ENCODE measurements around the gene EMC9. TPM values are rescaled to one million over a fixed set of nuclear protein-coding genes. Genes with fewer than 3 reads are reported as not detected.

EMC9 gene
- total and polyA plus RNA-seq, 12 donors = 21.6 to 149 (median 43.9) TPM

- H3K27me3 ChIP-seq = no peaks in the 10 kb centered on the region
Observed at GRCh38 chr14:24137529-24138395, 3.6 kb downstream of the EMC9 start.

GRCh38 chr14:24136684-24137528 is 4.5 kb downstream of the EMC9 start:
- 18 to 24% (median 22%) methylated on average over 13 of the region's 13 CpGs for WGBS, 4 donors
- intact Hi-C loops (cut with DNase I) = no loop called here
- no peak for DNase-seq
- Histone ChIP-seq H3K4me3 (peak overlapping the region in 3 of 4 donors; percentile 54 to 92 (median 62)), H3K27ac (peak overlapping the region in 4 of 5 donors; percentile 81 to 96 (median 89)), H3K27me3 (no peaks in the 10 kb centered on the region), H3K9me3 (replicated peaks in 1 of 3) (no peaks in the 10 kb centered on the region), H3K36me3 (replicated peaks in 1 of 2) (peaks cover 0 to 25% of the 10 kb centered on the region in 2 donors), H3K4me1 (replicated peaks in 1 of 2) (peaks cover 27 to 53% of the 10 kb centered on the region in 2 donors)
- TF ChIP-seq CTCF (IDR thresholded peaks at IDR 0.05) = no peak
- no peak for TF ChIP-seq POLR2A (IDR thresholded peaks at IDR 0.05)

More at GRCh38 chr14:24137529-24138395, 3.6 kb downstream of the EMC9 start:
- Histone ChIP-seq H3K4me3 (no peak overlapping the region), H3K4me1 (replicated peaks in 1 of 2) (peaks cover 30 to 56% of the 10 kb centered on the region in 2 donors), H3K9me3 (replicated peaks in 1 of 3) (no peaks in the 10 kb centered on the region), H3K27ac (peak overlapping the region in 2 of 5 donors; percentile 54 to 96), H3K36me3 (replicated peaks in 1 of 2) (peaks cover 0 to 25% of the 10 kb centered on the region in 2 donors)
- TF ChIP-seq POLR2A (IDR thresholded peaks at IDR 0.05) (no peak), CTCF (IDR thresholded peaks at IDR 0.05) (no peak)
- 75 to 84% (median 80%) methylated on average over 6 to 8 of the region's 8 CpGs for WGBS, 4 donors
- intact Hi-C loops (cut with DNase I) = no loop called here
- DNase-seq = no peak

- H3K36me3 ChIP-seq (replicated peaks in 1 of 2) = peaks cover 0 to 25% of the 10 kb centered on the region in 2 donors
- peak within 1 kb of the TSS; percentile 54 to 95 (median 77) for H3K4me3 ChIP-seq
- H3K27ac ChIP-seq = peak within 1 kb of the TSS; percentile 80 to 96 (median 85)
- peaks cover 34 to 60% of the 10 kb centered on the region in 2 donors for H3K4me1 ChIP-seq (replicated peaks in 1 of 2)
- intact Hi-C loops (cut with DNase I) = no loop called here
- H3K9me3 ChIP-seq (replicated peaks in 1 of 3) = no peaks in the 10 kb centered on the region
- WGBS, 4 donors = 0 to 2% (median 0%) methylated on average over 9 to 75 of the region's 75 CpGs
- no peaks in the 10 kb centered on the region for H3K27me3 ChIP-seq
- TF ChIP-seq POLR2A (IDR thresholded peaks at IDR 0.05) (peak in 1 of 2 donors; percentile 59), CTCF (IDR thresholded peaks at IDR 0.05) (no peak)
- peak; percentile 93 to 96 (median 95) for DNase-seq
Observed at GRCh38 chr14:24135834-24136683, 5.3 kb downstream of the EMC9 start, which contains the start of gene PSME1. Gene PSME1, plus strand, starts transcription at chr14:24136194. Its CDS starts 69 bp downstream, at chr14:24136263.

All from adrenal gland (tissue), 12 donors.